HepG2 (cell line): ENCODE results near the gene METRN. TPM values are rescaled to one million over a fixed set of nuclear protein-coding genes. Genes with fewer than 3 reads are reported as not detected.

Experiments used
- CEBPG ChIP-seq: IDR thresholded peaks from 2 replicates; pipeline ENCODE4 v1.6.1; 2016
- FOXK1 ChIP-seq: sonication (generic); formaldehyde crosslinking; IDR thresholded peaks from 2 replicates; pipeline ENCODE4 v1.4.0; 2020; ENCODE audit warnings: low read depth, missing genetic modification reagents, borderline replicate concordance
- KAT2B ChIP-seq: fragments of 150-350 bp; IDR thresholded peaks from 2 replicates; pipeline ENCODE4 v1.6.1; 2014; ENCODE audit warnings: low read depth, low read length, borderline replicate concordance
- KLF15 ChIP-seq: sonication (generic); formaldehyde crosslinking; IDR thresholded peaks from 2 replicates; pipeline ENCODE4 v1.8.1; 2023; ENCODE audit warnings: borderline replicate concordance, mild to moderate bottlenecking, inconsistent platforms, missing genetic modification reagents, mixed read lengths
- RFXAP ChIP-seq: sonication (generic); formaldehyde crosslinking; IDR thresholded peaks from 2 replicates; pipeline ENCODE4 v1.4.0; 2020; ENCODE audit warnings: missing genetic modification reagents, borderline replicate concordance
- ZBTB42 ChIP-seq: sonication (generic); formaldehyde crosslinking; IDR thresholded peaks from 2 replicates; pipeline ENCODE4 v1.5.0; 2020; ENCODE audit warnings: mild to moderate bottlenecking, missing genetic modification reagents
- ZIK1 ChIP-seq: sonication (generic); formaldehyde crosslinking; IDR thresholded peaks from 2 replicates; pipeline ENCODE4 v1.5.0; 2020; ENCODE audit warnings: mild to moderate bottlenecking, low read depth, missing genetic modification reagents, borderline replicate concordance
- ZKSCAN8 ChIP-seq: IDR thresholded peaks from 2 replicates; pipeline ENCODE4 v1.6.1; 2016; ENCODE audit warnings: borderline replicate concordance, missing genetic modification reagents, missing compliant biosample characterization
- ZNF121 ChIP-seq: sonication (generic); formaldehyde crosslinking; IDR thresholded peaks from 2 replicates; pipeline ENCODE4 v1.5.0; 2020; ENCODE audit warnings: mild to moderate bottlenecking, missing genetic modification reagents
- ZNF547 ChIP-seq: sonication (generic); formaldehyde crosslinking; IDR thresholded peaks from 2 replicates; pipeline ENCODE4 v1.5.1; 2020; ENCODE audit warnings: mild to moderate bottlenecking, missing genetic modification reagents
- ZNF607 ChIP-seq: sonication (generic); formaldehyde crosslinking; IDR thresholded peaks from 2 replicates; pipeline ENCODE4 v1.5.1; 2020; ENCODE audit warnings: missing genetic modification reagents, mild to moderate bottlenecking, borderline replicate concordance
- ZNF652 ChIP-seq: IDR thresholded peaks from 2 replicates; pipeline ENCODE4 v1.6.1; 2016; ENCODE audit warnings: low read depth, borderline replicate concordance
- ZNF7 ChIP-seq: IDR thresholded peaks from 2 replicates; pipeline ENCODE4 v1.6.1; 2016; ENCODE audit warnings: missing biosample characterization, missing genetic modification reagents
- polyA plus RNA-seq, 8 experiments: library from polyadenylated mRNA; depleted of rRNA in 3 of 8; stranded (reverse) in 7 of 8; unstranded in 1 of 8; fragments of >200 nt; fragmentation: Illumina TruSeq in 4 of 8; extraction: Trizol in 4 of 8; gene quantifications; 2 replicates each; pipeline versions ENCODE4 v1.2.1 to v1.2.3, GENCODE V29; 2011 to 2016; ENCODE audit warnings: low read depth in 4 of 8, missing spikeins in 1 of 8, mixed read lengths in 1 of 8; ENCODE audit not compliant: insufficient read depth in 1 of 8
- total RNA-seq, 5 experiments: library from RNA; depleted of rRNA; stranded (reverse); fragments of >200 nt; fragmentation: Illumina TruSeq; extraction: Trizol; gene quantifications; 2 replicates each; pipeline ENCODE4 v1.2.3, GENCODE V29; 2016; ENCODE audit warnings: low read depth in 1 of 5
- TF ChIP-seq, protein P1 (sequence below): sonication (generic); formaldehyde crosslinking; IDR thresholded peaks from 2 replicates; pipeline ENCODE4 v1.8.1; 2022; ENCODE audit warnings: low read depth, mild to moderate bottlenecking, missing genetic modification reagents
- TF ChIP-seq, protein P2 (sequence below): sonication (generic); formaldehyde crosslinking; IDR thresholded peaks from 2 replicates; pipeline ENCODE4 v1.4.0; 2020; ENCODE audit warnings: missing genetic modification reagents
- TF ChIP-seq, protein P3 (sequence below): sonication (generic); formaldehyde crosslinking; conservative IDR thresholded peaks from 2 replicates; pipeline ENCODE4 v1.4.0; 2020; ENCODE audit warnings: mild to moderate bottlenecking, missing genetic modification reagents, moderate library complexity

METRN gene
- total and polyA plus RNA-seq, 2 of the 13 experiments (the other 11 are each of a cell fraction or from before 2014, with no cell fraction given) = 25.5 to 46.1 TPM

DNA sequence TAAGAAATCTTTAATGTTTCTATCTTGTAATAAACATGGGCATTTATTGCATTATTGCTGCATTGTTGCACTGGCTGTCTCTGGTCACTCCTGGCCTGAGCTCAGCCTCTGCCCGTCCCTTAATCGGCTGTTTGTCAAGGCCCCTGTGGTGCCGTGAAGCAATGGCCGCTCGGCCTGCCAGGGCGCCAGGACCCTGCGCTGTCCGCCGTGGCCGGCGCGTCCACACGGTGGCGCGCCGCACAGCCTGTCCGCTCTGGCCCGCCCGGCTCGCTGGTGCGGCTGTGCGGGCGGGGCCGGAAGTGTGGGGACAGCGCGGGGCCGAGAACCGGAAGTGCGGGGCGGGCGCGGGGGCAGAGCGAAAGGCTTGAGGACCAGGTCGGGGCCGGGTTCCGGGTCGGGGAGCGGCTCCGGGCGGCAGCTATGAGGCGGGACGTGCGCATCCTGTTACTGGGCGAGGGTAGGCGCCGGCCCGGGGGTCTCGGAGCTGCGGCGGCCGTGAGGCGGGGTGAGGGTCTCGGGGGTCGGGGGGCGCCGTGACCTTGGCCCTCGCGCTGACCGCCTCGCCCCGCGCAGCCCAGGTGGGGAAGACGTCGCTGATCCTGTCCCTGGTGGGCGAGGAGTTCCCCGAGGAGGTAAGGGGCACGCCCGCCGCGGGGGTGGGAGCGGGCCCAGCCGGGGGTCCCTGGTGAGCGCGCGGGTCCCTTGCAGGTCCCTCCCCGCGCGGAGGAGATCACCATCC is 47.0 kb upstream of the METRN start, which contains the start of gene RHOT2 (continued):
- TF ChIP-seq ZBTB42 (no peak), ZNF7 (no peak), ZNF121 (CRISPR knock-in tag) (no peak), ZNF607 (CRISPR knock-in tag) (0 out of 2 replicates have a peak, but pooled peaks have one; percentile 59), ZNF652 (no peak), ZIK1 (CRISPR knock-in tag) (peak; percentile 94; the same call in 1 of the 2 replicates), KAT2B (no peak), KLF15 (CRISPR knock-in tag) (no peak), FOXK1 (peak; percentile 59; the same call in 1 of the 2 replicates), RFXAP (CRISPR knock-in tag) (peak; percentile 92; the same call in 1 of the 2 replicates), CEBPG (CRISPR knock-in tag) (peak; percentile 60), ZKSCAN8 (0 out of 2 replicates have a peak, but pooled peaks have one; percentile 54), ZNF547 (CRISPR knock-in tag) (peak; percentile 69; the same call in 1 of the 2 replicates)
- TF ChIP-seq, protein P1, sequence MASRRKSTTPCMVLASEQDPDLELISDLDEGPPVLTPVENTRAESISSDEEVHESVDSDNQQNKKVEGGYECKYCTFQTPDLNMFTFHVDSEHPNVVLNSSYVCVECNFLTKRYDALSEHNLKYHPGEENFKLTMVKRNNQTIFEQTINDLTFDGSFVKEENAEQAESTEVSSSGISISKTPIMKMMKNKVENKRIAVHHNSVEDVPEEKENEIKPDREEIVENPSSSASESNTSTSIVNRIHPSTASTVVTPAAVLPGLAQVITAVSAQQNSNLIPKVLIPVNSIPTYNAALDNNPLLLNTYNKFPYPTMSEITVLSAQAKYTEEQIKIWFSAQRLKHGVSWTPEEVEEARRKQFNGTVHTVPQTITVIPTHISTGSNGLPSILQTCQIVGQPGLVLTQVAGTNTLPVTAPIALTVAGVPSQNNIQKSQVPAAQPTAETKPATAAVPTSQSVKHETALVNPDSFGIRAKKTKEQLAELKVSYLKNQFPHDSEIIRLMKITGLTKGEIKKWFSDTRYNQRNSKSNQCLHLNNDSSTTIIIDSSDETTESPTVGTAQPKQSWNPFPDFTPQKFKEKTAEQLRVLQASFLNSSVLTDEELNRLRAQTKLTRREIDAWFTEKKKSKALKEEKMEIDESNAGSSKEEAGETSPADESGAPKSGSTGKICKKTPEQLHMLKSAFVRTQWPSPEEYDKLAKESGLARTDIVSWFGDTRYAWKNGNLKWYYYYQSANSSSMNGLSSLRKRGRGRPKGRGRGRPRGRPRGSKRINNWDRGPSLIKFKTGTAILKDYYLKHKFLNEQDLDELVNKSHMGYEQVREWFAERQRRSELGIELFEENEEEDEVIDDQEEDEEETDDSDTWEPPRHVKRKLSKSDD (CRISPR knock-in tag) = peak; percentile 89
- TF ChIP-seq, protein P2, sequence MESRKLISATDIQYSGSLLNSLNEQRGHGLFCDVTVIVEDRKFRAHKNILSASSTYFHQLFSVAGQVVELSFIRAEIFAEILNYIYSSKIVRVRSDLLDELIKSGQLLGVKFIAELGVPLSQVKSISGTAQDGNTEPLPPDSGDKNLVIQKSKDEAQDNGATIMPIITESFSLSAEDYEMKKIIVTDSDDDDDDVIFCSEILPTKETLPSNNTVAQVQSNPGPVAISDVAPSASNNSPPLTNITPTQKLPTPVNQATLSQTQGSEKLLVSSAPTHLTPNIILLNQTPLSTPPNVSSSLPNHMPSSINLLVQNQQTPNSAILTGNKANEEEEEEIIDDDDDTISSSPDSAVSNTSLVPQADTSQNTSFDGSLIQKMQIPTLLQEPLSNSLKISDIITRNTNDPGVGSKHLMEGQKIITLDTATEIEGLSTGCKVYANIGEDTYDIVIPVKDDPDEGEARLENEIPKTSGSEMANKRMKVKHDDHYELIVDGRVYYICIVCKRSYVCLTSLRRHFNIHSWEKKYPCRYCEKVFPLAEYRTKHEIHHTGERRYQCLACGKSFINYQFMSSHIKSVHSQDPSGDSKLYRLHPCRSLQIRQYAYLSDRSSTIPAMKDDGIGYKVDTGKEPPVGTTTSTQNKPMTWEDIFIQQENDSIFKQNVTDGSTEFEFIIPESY = peak; percentile 76
- TF ChIP-seq, protein P3, sequence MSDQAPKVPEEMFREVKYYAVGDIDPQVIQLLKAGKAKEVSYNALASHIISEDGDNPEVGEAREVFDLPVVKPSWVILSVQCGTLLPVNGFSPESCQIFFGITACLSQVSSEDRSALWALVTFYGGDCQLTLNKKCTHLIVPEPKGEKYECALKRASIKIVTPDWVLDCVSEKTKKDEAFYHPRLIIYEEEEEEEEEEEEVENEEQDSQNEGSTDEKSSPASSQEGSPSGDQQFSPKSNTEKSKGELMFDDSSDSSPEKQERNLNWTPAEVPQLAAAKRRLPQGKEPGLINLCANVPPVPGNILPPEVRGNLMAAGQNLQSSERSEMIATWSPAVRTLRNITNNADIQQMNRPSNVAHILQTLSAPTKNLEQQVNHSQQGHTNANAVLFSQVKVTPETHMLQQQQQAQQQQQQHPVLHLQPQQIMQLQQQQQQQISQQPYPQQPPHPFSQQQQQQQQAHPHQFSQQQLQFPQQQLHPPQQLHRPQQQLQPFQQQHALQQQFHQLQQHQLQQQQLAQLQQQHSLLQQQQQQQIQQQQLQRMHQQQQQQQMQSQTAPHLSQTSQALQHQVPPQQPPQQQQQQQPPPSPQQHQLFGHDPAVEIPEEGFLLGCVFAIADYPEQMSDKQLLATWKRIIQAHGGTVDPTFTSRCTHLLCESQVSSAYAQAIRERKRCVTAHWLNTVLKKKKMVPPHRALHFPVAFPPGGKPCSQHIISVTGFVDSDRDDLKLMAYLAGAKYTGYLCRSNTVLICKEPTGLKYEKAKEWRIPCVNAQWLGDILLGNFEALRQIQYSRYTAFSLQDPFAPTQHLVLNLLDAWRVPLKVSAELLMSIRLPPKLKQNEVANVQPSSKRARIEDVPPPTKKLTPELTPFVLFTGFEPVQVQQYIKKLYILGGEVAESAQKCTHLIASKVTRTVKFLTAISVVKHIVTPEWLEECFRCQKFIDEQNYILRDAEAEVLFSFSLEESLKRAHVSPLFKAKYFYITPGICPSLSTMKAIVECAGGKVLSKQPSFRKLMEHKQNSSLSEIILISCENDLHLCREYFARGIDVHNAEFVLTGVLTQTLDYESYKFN (CRISPR knock-in tag) = peak; percentile 51
